HCT116 (cell line): ENCODE data around the gene ASPHD2. TPM values are rescaled to one million over a fixed set of nuclear protein-coding genes. Genes with fewer than 3 reads are reported as not detected.

Source experiments
- ATAC-seq: fragments of 200-7000 bp; cut with Tn5 transposase; 2 replicates; pipeline ENCODE4 v1.9.1; 2020; ENCODE audit warnings: mild to moderate bottlenecking, moderate library complexity
- BruUV-seq: library from RNA; stranded (reverse); fragments of 400-500 nt; replicated peaks from 2 replicates; lab custom pipeline; 2021; lab: Mats Ljungman, UMichigan
- CTCF ChIA-PET: fragments of 300-600 bp; sonication (Branson Sonifier 250); formaldehyde crosslinking; loops from one replicate; lab custom pipeline; 2021; ENCODE audit warnings: antibody characterized with exemption; lab: Charles Lee
- POLR2A ChIA-PET: fragments of 300-600, 350-600 bp; sonication (Branson Sonifier 250); formaldehyde crosslinking; loops from one replicate; lab custom pipeline; 2021; ENCODE audit warnings: antibody characterized with exemption; lab: Charles Lee
- RAD21 ChIA-PET, 2 experiments: fragments of 300-600 bp; sonication (Branson Sonifier 250); formaldehyde crosslinking; loops; one replicate each; lab custom pipeline; 2023; ENCODE audit warnings: low total read pairs in 2 of 2; ENCODE audit not compliant: uncharacterized antibody in 2 of 2, unreplicated experiment in 2 of 2, low non-redundant PET in 1 of 2; lab: Charles Lee
- DNase-seq: peaks from one replicate; pipeline ENCODE4 v3.0.0-alpha.2; 2010; ENCODE audit warnings: low read depth, low spot score
- H2AFZ ChIP-seq: fragments of 200-600 bp; shearing (Covaris generic), sonication (generic); 2 replicates; pipeline ENCODE4 v1.6.1; 2017; ENCODE audit warnings: low read depth, mixed run types, mixed read lengths, antibody characterized with exemption, low read length; ENCODE audit not compliant: poor library complexity, severe bottlenecking
- H3K27ac ChIP-seq: 2 replicates; pipeline ENCODE4 v1.5.1; 2012; ENCODE audit warnings: low read depth, low read length
- H3K27me3 ChIP-seq: fragments of 200-600 bp; sonication (generic); 2 replicates; pipeline ENCODE4 v1.6.1; 2016; ENCODE audit warnings: mixed run types, low read length, mixed read lengths; ENCODE audit not compliant: insufficient read depth
- H3K36me3 ChIP-seq, 2 experiments: fragments of 200-500 bp in 1 of 2; fragments of 200-600 bp in 1 of 2; sonication (Bioruptor generic) in 1 of 2; sonication (generic) in 1 of 2; 2 replicates each; pipeline versions ENCODE4 v1.5.1 to v1.6.1; 2014 to 2016; ENCODE audit warnings: low read length in 2 of 2, inconsistent platforms in 1 of 2, mixed read lengths in 1 of 2, mixed run types in 1 of 2; ENCODE audit not compliant: insufficient read depth in 2 of 2, control insufficient read depth in 1 of 2
- H3K4me1 ChIP-seq, 2 experiments: fragments of 200-600 bp in 1 of 2; sonication (generic) in 1 of 2; 2 replicates each; pipeline versions ENCODE4 v1.5.1 to v1.6.1; 2012 to 2017; ENCODE audit warnings: low read length in 2 of 2, inconsistent platforms in 1 of 2, mild to moderate bottlenecking in 1 of 2, mixed read lengths in 1 of 2, mixed run types in 1 of 2, moderate library complexity in 1 of 2; ENCODE audit not compliant: insufficient read depth in 2 of 2, control insufficient read depth in 1 of 2
- H3K4me2 ChIP-seq: fragments of 200-600 bp; sonication (generic); 2 replicates; pipeline ENCODE4 v1.6.1; 2017; ENCODE audit warnings: mixed run types, low read length, mixed read lengths
- H3K4me3 ChIP-seq, 2 experiments: fragments of 200-600 bp in 1 of 2; sonication (generic) in 1 of 2; replicated peaks in 1 of 2; 2 replicates each; pipeline ENCODE4 v1.5.1; 2011 to 2016; ENCODE audit warnings: low read length in 2 of 2, control low read depth in 1 of 2, low read depth in 1 of 2, mild to moderate bottlenecking in 1 of 2, mixed read lengths in 1 of 2, mixed run types in 1 of 2
- H3K79me2 ChIP-seq: fragments of 200-600 bp; sonication (generic); 2 replicates; pipeline ENCODE4 v1.6.1; 2017; ENCODE audit warnings: mild to moderate bottlenecking, mixed run types, low read length, moderate library complexity, mixed read lengths; ENCODE audit not compliant: insufficient read depth
- H3K9ac ChIP-seq: fragments of 200-600 bp; sonication (generic); 2 replicates; pipeline ENCODE4 v1.6.1; 2016; ENCODE audit warnings: low read length, mixed read lengths
- H3K9me2 ChIP-seq: fragments of 200-600 bp; sonication (generic), shearing (Covaris generic); 2 replicates; pipeline ENCODE4 v1.6.1; 2017; ENCODE audit warnings: mixed run types, mild to moderate bottlenecking, moderate library complexity; ENCODE audit not compliant: insufficient read depth
- H3K9me3 ChIP-seq, 2 experiments: fragments of 200-500 bp in 1 of 2; fragments of 200-600 bp in 1 of 2; sonication (Bioruptor generic) in 1 of 2; sonication (generic) in 1 of 2; 2 replicates each; pipeline ENCODE4 v1.6.1; 2014 to 2017; ENCODE audit warnings: low read length in 2 of 2, mixed read lengths in 2 of 2, inconsistent platforms in 1 of 2, low read depth in 1 of 2, mild to moderate bottlenecking in 1 of 2, mixed run types in 1 of 2, moderate library complexity in 1 of 2; ENCODE audit not compliant: control insufficient read depth in 1 of 2, insufficient read depth in 1 of 2
- H4K20me1 ChIP-seq: fragments of 200-600 bp; sonication (generic), shearing (Covaris generic); 2 replicates; pipeline ENCODE4 v1.6.1; 2017; ENCODE audit warnings: mixed run types, mild to moderate bottlenecking, moderate library complexity; ENCODE audit not compliant: insufficient read depth
- ATF3 ChIP-seq: IDR thresholded peaks from 2 replicates; pipeline ENCODE4 v1.6.1; 2012
- CBX3 ChIP-seq: IDR thresholded peaks from 2 replicates; pipeline ENCODE4 v1.6.1; 2012; ENCODE audit warnings: low read depth
- CTCF ChIP-seq, 3 experiments: fragments of 200-600 bp in 1 of 3; sonication (generic) in 1 of 3; IDR thresholded peaks in 2 of 3; conservative IDR thresholded peaks in 1 of 3; 2 replicates each; pipeline ENCODE4 v1.5.1; 2012 to 2017; ENCODE audit warnings: low read depth in 2 of 3, low read length in 2 of 3, antibody characterized with exemption in 1 of 3, borderline replicate concordance in 1 of 3, control low read depth in 1 of 3, mild to moderate bottlenecking in 1 of 3, mixed read lengths in 1 of 3, mixed run types in 1 of 3, moderate library complexity in 1 of 3; ENCODE audit not compliant: insufficient read depth in 1 of 3
- EZH2 ChIP-seq: fragments of 200-600 bp; sonication (generic); IDR thresholded peaks from 2 replicates; pipeline ENCODE4 v1.6.1; 2017; ENCODE audit warnings: antibody characterized with exemption, mixed run types
- EZH2phosphoT487 ChIP-seq: fragments of 200-600 bp; IDR thresholded peaks from 2 replicates; pipeline ENCODE4 v1.6.1; 2018; ENCODE audit warnings: antibody characterized with exemption, borderline replicate concordance
- FOSL1 ChIP-seq: IDR thresholded peaks from 2 replicates; pipeline ENCODE4 v1.6.1; 2012; ENCODE audit warnings: low read depth
- POLR2AphosphoS5 ChIP-seq: IDR thresholded peaks from 2 replicates; pipeline ENCODE4 v1.6.1; 2011; ENCODE audit warnings: mild to moderate bottlenecking, low read depth, low read length, moderate library complexity
- RAD21 ChIP-seq: IDR thresholded peaks from 2 replicates; pipeline ENCODE4 v1.6.1; 2012; ENCODE audit warnings: low read depth, mild to moderate bottlenecking
- ZBTB33 ChIP-seq: IDR thresholded peaks from 2 replicates; pipeline ENCODE4 v1.6.1; 2011; ENCODE audit warnings: mild to moderate bottlenecking, low read length, moderate library complexity; ENCODE audit not compliant: insufficient replicate concordance; ENCODE audit errors: extremely low read depth
- intact Hi-C: fragments of 100-400 bp; cut with micrococcal nuclease; formaldehyde crosslinking; loops from 2 replicates; pipeline ENCODE4 v1.10.0; 2022
- total RNA-seq: library from RNA; stranded (reverse); gene quantifications from one replicate; pipeline ENCODE4 v1.2.1, GENCODE V29; 2021; ENCODE audit not compliant: unreplicated experiment

ASPHD2 gene
- total RNA-seq, 1 experiment from 2014 or later, result 4.1 TPM

GRCh38 chr22:26389125-26389524, 39.9 kb upstream of the ASPHD2 start:
- RAD21 ChIA-PET, result no interaction called here
- Histone ChIP-seq H3K9me3 (no peaks in the 10 kb centered on the region), H3K4me2 (no peak overlapping the region), H3K9ac (no peak overlapping the region), H3K4me1 (no peaks in the 10 kb centered on the region), H3K36me3 (no peaks in the 10 kb centered on the region), H4K20me1 (no peaks in the 10 kb centered on the region), H3K27me3 (peaks cover 10% of the 10 kb centered on the region), H2AFZ (no peak overlapping the region), H3K4me3 (no peak overlapping the region), H3K27ac (no peak overlapping the region), H3K9me2 (no peaks in the 10 kb centered on the region), H3K79me2 (no peaks in the 10 kb centered on the region)
- no peak for DNase-seq
- no peak for ATAC-seq
- intact Hi-C loops, result no loop called here
- no TSS peak for BruUV-seq
- TF ChIP-seq RAD21 (no peak), CBX3 (no peak), POLR2AphosphoS5 (no peak), ZBTB33 (no peak), ATF3 (no peak), EZH2 (no peak), EZH2phosphoT487 (no peak), FOSL1 (no peak), CTCF (IDR thresholded peaks at IDR 0.05 in 2 of 3, conservative IDR thresholded peaks at IDR 0.05 in 1 of 3; ENCODE audit: borderline replicate concordance in 1 of 3, insufficient read depth in 1 of 3, low read depth in 2 of 3, low read length in 2 of 3) (no peak)
- CTCF ChIA-PET, result interaction anchor here (1.0 to 1.5 kb wide), 2 partner anchors 21 to 72 kb away, joined by 4 to 6 read pairs; no protein-coding TSS in a partner anchor
- POLR2A ChIA-PET, result no interaction called here
